ENCODE results near the gene SLC7A5.
A peak's percentile ranks its signal among the peaks of the same experiment; 100 is the strongest.

SLC7A5 gene

DNA sequence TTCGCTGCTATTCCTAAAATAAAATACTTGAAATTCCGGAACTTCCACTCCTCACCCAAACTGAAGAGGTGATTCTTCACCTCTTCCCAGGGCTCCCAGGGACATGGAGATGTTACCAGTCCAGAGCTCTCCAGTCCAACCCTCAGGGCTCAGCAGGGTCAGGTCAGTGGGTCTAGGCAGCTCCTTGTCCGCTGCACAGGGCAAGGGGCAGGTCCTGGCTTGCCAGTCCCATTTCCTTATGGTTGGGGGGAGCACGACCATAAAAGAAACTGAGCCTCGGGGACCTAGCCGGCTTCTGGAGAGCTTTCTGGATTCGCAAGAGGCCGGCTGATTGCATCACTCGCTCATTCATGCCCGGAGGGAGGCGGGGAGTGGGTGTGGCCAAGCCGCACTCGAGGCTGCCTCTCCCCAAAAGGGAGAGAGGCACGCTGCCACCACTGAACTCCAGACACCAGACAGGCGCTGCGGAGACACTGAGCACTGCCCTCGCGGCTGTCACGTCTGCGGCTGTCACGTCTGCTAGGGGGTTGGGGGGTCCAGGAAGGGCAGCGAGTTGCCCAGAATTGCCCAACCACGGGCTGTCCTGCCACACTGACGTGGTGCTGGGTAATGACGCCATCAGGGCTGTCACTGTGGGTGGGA, 15.8 kb downstream of the SLC7A5 start:
- H3K36me3 ChIP-seq (ENCODE audit: low read depth) = peaks cover 93% of the 10 kb centered on the region
- H3K27ac ChIP-seq (ENCODE audit: poor library complexity, severe bottlenecking) = peak overlapping the region; percentile 98
- peak; percentile 36 for ATAC-seq (ENCODE audit: low read depth)
- no peaks in the 10 kb centered on the region for H3K9me3 ChIP-seq (ENCODE audit: severe bottlenecking)
- TF ChIP-seq, protein P1, sequence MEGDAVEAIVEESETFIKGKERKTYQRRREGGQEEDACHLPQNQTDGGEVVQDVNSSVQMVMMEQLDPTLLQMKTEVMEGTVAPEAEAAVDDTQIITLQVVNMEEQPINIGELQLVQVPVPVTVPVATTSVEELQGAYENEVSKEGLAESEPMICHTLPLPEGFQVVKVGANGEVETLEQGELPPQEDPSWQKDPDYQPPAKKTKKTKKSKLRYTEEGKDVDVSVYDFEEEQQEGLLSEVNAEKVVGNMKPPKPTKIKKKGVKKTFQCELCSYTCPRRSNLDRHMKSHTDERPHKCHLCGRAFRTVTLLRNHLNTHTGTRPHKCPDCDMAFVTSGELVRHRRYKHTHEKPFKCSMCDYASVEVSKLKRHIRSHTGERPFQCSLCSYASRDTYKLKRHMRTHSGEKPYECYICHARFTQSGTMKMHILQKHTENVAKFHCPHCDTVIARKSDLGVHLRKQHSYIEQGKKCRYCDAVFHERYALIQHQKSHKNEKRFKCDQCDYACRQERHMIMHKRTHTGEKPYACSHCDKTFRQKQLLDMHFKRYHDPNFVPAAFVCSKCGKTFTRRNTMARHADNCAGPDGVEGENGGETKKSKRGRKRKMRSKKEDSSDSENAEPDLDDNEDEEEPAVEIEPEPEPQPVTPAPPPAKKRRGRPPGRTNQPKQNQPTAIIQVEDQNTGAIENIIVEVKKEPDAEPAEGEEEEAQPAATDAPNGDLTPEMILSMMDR (IDR thresholded peaks at IDR 0.05; ENCODE audit: poor library complexity, severe bottlenecking) = no peak
- H3K27me3 ChIP-seq (ENCODE audit: insufficient read depth, poor library complexity, severe bottlenecking) = no peaks in the 10 kb centered on the region
- peak; percentile 96 for DNase-seq (ENCODE audit: low spot score)
- no peak overlapping the region for H3K4me3 ChIP-seq (ENCODE audit: severe bottlenecking)
- peaks cover 68% of the 10 kb centered on the region for H3K4me1 ChIP-seq (ENCODE audit: insufficient read depth, poor library complexity, severe bottlenecking)

- H3K27ac ChIP-seq (ENCODE audit: poor library complexity, severe bottlenecking) = peak overlapping the region; percentile 98
- ATAC-seq (ENCODE audit: low read depth) = no peak
- no peaks in the 10 kb centered on the region for H3K9me3 ChIP-seq (ENCODE audit: severe bottlenecking)
- TF ChIP-seq, protein P1 (IDR thresholded peaks at IDR 0.05; ENCODE audit: poor library complexity, severe bottlenecking) = no peak
- H3K4me1 ChIP-seq (ENCODE audit: insufficient read depth, poor library complexity, severe bottlenecking) = peaks cover 61% of the 10 kb centered on the region
- H3K36me3 ChIP-seq (ENCODE audit: low read depth) = peaks cover 93% of the 10 kb centered on the region
- no peak overlapping the region for H3K4me3 ChIP-seq (ENCODE audit: severe bottlenecking)
- DNase-seq (ENCODE audit: low spot score) = no peak
- H3K27me3 ChIP-seq (ENCODE audit: insufficient read depth, poor library complexity, severe bottlenecking) = no peaks in the 10 kb centered on the region
Measured at GRCh38 chr16:87851601-87852000, 17.7 kb downstream of the SLC7A5 start.

DNA sequence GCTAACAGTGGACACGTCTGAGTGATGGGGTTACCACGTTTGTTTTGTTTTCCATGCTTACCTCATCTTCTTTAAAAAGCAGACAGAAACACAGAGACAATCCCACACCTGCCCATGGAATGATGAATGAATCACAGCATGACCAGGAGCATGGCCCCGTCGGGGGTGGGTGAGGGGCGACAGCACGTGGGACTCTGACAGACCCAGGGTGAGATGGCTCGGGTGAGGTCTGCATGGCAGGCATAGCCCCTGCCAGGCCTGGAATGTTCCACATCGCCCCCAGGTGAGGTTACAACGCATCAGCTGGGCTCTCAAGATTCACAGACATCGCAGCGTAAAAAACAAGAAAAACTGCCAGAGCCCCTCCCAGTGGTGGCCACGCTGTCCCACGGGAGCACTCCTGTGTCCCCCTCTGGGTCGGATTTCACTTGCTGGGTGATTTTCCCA, 18.1 kb downstream of the SLC7A5 start:
- no peaks in the 10 kb centered on the region for H3K9me3 ChIP-seq (ENCODE audit: severe bottlenecking)
- H3K4me1 ChIP-seq (ENCODE audit: insufficient read depth, poor library complexity, severe bottlenecking) = peaks cover 60% of the 10 kb centered on the region
- no peak overlapping the region for H3K4me3 ChIP-seq (ENCODE audit: severe bottlenecking)
- peaks cover 93% of the 10 kb centered on the region for H3K36me3 ChIP-seq (ENCODE audit: low read depth)
- ATAC-seq (ENCODE audit: low read depth) (no peak; the same call in 2 of the 3 replicates), DNase-seq (ENCODE audit: low spot score) (no peak)
- H3K27me3 ChIP-seq (ENCODE audit: insufficient read depth, poor library complexity, severe bottlenecking) = no peaks in the 10 kb centered on the region
- TF ChIP-seq, protein P1 (IDR thresholded peaks at IDR 0.05; ENCODE audit: poor library complexity, severe bottlenecking) = no peak
- peak overlapping the region; percentile 98 for H3K27ac ChIP-seq (ENCODE audit: poor library complexity, severe bottlenecking)

DNA sequence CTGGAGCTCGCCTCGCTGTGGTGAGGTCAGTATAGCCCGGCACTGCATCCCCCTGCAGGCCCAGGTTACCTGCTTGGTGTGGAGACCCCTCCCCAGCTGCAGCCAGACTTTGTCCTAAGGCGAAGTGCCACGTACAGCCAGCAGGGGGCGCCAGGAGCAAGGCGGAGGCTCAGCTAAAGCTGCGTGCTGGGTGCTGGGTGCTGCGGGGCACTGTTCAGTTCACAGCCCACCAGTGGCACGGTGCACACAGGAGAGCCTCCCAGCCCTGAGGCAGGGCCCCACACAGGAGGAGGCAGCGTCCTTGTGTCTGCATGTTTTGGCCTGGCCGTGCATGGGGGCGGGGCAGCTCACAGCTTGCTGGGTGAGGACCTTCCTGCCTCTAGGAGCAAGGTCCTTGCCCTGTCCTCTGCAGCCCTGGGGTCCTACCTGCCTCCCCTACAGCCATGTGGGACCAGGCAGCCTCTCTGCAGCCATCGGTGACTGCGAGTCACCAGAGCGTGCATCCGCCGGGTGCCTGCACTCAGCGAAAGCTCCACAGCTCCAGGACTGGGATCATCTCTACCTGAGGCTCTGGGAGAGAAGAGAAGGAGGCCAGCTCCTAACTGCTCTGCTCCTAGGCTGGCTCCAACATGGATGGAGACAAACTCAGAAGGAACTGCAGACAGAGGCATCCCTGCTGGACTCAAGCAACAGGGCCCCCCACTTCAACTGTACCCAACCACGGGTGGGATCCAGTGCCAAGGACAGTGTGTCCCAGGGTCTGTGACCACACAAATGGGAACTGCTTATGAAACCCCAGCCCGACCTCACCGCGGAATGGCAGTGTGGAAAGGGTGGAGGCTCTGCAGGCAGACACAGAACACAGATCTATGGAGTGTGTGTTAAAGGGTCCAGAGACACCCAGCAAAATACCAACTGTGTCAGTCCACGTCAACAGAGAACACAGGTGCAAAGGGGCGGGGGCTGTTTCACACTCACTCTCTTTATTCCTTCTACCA, 19.0 kb downstream of the SLC7A5 start:
- TF ChIP-seq, protein P1 (IDR thresholded peaks at IDR 0.05; ENCODE audit: poor library complexity, severe bottlenecking) = peak; percentile 91

More for the DNA sequence above, 19.0 kb downstream of the SLC7A5 start:
- no peaks in the 10 kb centered on the region for H3K9me3 ChIP-seq (ENCODE audit: severe bottlenecking)
- H3K4me3 ChIP-seq (ENCODE audit: severe bottlenecking) = no peak overlapping the region
- H3K36me3 ChIP-seq (ENCODE audit: low read depth) = peaks cover 93% of the 10 kb centered on the region
- 0 out of 3 replicates have a peak, but pooled peaks have one; percentile 1 for ATAC-seq (ENCODE audit: low read depth)
- H3K27me3 ChIP-seq (ENCODE audit: insufficient read depth, poor library complexity, severe bottlenecking) = no peaks in the 10 kb centered on the region
- peaks cover 55% of the 10 kb centered on the region for H3K4me1 ChIP-seq (ENCODE audit: insufficient read depth, poor library complexity, severe bottlenecking)
- peak overlapping the region; percentile 98 for H3K27ac ChIP-seq (ENCODE audit: poor library complexity, severe bottlenecking)
- no peak for DNase-seq (ENCODE audit: low spot score)
